GM12891 (cell line): ENCODE results near the gene CAMKMT.

Experiments used
- PAX5 ChIP-seq: IDR thresholded peaks from 2 replicates; pipeline ENCODE4 v1.6.1; 2011; ENCODE audit warnings: low read length, moderate library complexity, mild to moderate bottlenecking; ENCODE audit not compliant: insufficient read depth, severe bottlenecking
- POLR2A ChIP-seq: IDR thresholded peaks from 2 replicates; pipeline ENCODE4 v1.6.1; 2011; ENCODE audit warnings: low read depth, low read length, control low read depth
- POLR2AphosphoS5 ChIP-seq: IDR thresholded peaks from 2 replicates; pipeline ENCODE4 v1.6.1; 2011; ENCODE audit warnings: low read depth, low read length, control low read depth
- POU2F2 ChIP-seq: IDR thresholded peaks from 2 replicates; pipeline ENCODE4 v1.6.1; 2011; ENCODE audit warnings: low read depth, mild to moderate bottlenecking, control low read depth, low read length, moderate library complexity
- SPI1 ChIP-seq: IDR thresholded peaks from 2 replicates; pipeline ENCODE4 v1.6.1; 2011; ENCODE audit warnings: low read depth, low read length, control low read depth
- TAF1 ChIP-seq: IDR thresholded peaks from 2 replicates; pipeline ENCODE4 v1.6.1; 2011; ENCODE audit warnings: low read depth, low read length, control low read depth

DNA sequence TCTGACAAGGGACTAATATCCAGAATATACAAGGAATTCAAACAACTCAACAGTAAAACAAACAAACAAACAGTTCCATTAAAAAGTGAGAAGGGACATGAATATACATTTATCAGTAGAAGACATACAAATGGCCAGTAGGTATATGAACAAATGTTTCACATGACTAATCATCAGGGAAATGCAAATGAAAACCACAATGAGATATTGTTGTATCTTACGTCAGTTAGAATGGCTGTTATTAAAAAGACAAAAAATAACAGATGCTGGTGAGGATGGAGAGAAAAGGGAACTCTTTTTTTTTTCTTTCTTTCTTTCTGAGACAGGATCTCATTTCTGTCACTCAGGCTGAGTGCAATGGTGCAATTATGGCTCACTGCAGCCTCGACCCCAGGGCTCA lies 175.5 kb downstream of the CAMKMT start:
- TF ChIP-seq POLR2AphosphoS5 (no peak), POLR2A (no peak), PAX5 (no peak), SPI1 (no peak), TAF1 (no peak), POU2F2 (no peak)
